Astrocyte (in vitro differentiated cells and primary cell): ENCODE measurements around the gene TCEA2. TPM values are rescaled to one million over a fixed set of nuclear protein-coding genes. Genes with fewer than 3 reads are reported as not detected.
A peak's percentile ranks its signal among the peaks of the same experiment; 100 is the strongest.

Experiments used
- DNase-seq: peaks from one replicate; pipeline ENCODE4 v3.0.0-alpha.2; 2010; ENCODE audit warnings: low read depth
- FAIRE-seq: peaks from 2 replicates; lab custom pipeline; 2011; peaks lifted over from hg19 to GRCh38; lab: Jason Lieb, UNC
- H2AFZ ChIP-seq: 2 replicates; pipeline ENCODE4 v1.6.0; 2012; ENCODE audit warnings: low read depth, low read length, inconsistent platforms
- H3K27ac ChIP-seq: 2 replicates; pipeline ENCODE4 v1.5.1; 2011; ENCODE audit warnings: low read depth, low read length, inconsistent platforms
- H3K27me3 ChIP-seq: 2 replicates; pipeline ENCODE4 v1.6.0; 2011; ENCODE audit warnings: low read length, inconsistent platforms; ENCODE audit not compliant: insufficient read depth
- H3K36me3 ChIP-seq: 2 replicates; pipeline ENCODE4 v1.5.1; 2011; ENCODE audit warnings: low read length, inconsistent platforms; ENCODE audit not compliant: insufficient read depth
- H3K4me1 ChIP-seq: 2 replicates; pipeline ENCODE4 v1.5.1; 2011; ENCODE audit warnings: low read length, inconsistent platforms; ENCODE audit not compliant: insufficient read depth
- H3K4me2 ChIP-seq: 2 replicates; pipeline ENCODE4 v1.6.0; 2012; ENCODE audit warnings: low read length, inconsistent platforms
- H3K4me3 ChIP-seq: 2 replicates; pipeline ENCODE4 v1.5.1; 2011; ENCODE audit warnings: low read depth, mild to moderate bottlenecking, low read length, inconsistent platforms; ENCODE audit not compliant: insufficient read depth
- H3K79me2 ChIP-seq: 2 replicates; pipeline ENCODE4 v1.6.0; 2012; ENCODE audit warnings: mild to moderate bottlenecking, low read length, inconsistent platforms; ENCODE audit not compliant: insufficient read depth
- H3K9ac ChIP-seq: 2 replicates; pipeline ENCODE4 v1.6.0; 2012; ENCODE audit warnings: mild to moderate bottlenecking, low read length, inconsistent platforms
- H3K9me3 ChIP-seq: 2 replicates; pipeline ENCODE4 v1.5.1; 2012; ENCODE audit warnings: low read depth, mild to moderate bottlenecking, low read length, inconsistent platforms; ENCODE audit not compliant: insufficient read depth
- H4K20me1 ChIP-seq: 2 replicates; pipeline ENCODE4 v1.6.0; 2012; ENCODE audit warnings: low read length, inconsistent platforms; ENCODE audit not compliant: insufficient read depth
- H3K27ac Mint-ChIP-seq: one replicate; pipeline ENCODE4 v1.8.0; 2021; ENCODE audit warnings: mild to moderate bottlenecking, mixed read lengths; ENCODE audit not compliant: unreplicated experiment
- H3K27me3 Mint-ChIP-seq: one replicate; pipeline ENCODE4 v1.8.0; 2021; ENCODE audit warnings: low read depth, mixed read lengths; ENCODE audit not compliant: unreplicated experiment
- H3K36me3 Mint-ChIP-seq: one replicate; pipeline ENCODE4 v1.8.0; 2021; ENCODE audit warnings: low read depth, mixed read lengths; ENCODE audit not compliant: unreplicated experiment
- H3K4me1 Mint-ChIP-seq: one replicate; pipeline ENCODE4 v1.8.0; 2021; ENCODE audit warnings: low read depth, mixed read lengths; ENCODE audit not compliant: unreplicated experiment
- H3K4me3 Mint-ChIP-seq: one replicate; pipeline ENCODE4 v1.8.0; 2021; ENCODE audit warnings: mild to moderate bottlenecking, moderate library complexity, mixed read lengths; ENCODE audit not compliant: unreplicated experiment
- H3K9me3 Mint-ChIP-seq: one replicate; pipeline ENCODE4 v1.8.0; 2021; ENCODE audit warnings: mild to moderate bottlenecking, mixed read lengths; ENCODE audit not compliant: unreplicated experiment
- EZH2 ChIP-seq: IDR thresholded peaks from 2 replicates; pipeline ENCODE4 v1.6.1; 2012; ENCODE audit warnings: mild to moderate bottlenecking, low read length, inconsistent platforms; ENCODE audit not compliant: insufficient read depth
- total RNA-seq: library from RNA; stranded (reverse); gene quantifications from 2 replicates; pipeline ENCODE4 v1.2.1, GENCODE V29; 2021
- TF ChIP-seq, protein P1 (sequence below): IDR thresholded peaks from 2 replicates; pipeline ENCODE4 v1.5.1; 2011; ENCODE audit warnings: low read depth, mild to moderate bottlenecking, inconsistent platforms, low read length, moderate library complexity; ENCODE audit not compliant: insufficient read depth

TCEA2 gene
- total RNA-seq, 1 donor from 2014 or later: 53.1 TPM

DNA sequence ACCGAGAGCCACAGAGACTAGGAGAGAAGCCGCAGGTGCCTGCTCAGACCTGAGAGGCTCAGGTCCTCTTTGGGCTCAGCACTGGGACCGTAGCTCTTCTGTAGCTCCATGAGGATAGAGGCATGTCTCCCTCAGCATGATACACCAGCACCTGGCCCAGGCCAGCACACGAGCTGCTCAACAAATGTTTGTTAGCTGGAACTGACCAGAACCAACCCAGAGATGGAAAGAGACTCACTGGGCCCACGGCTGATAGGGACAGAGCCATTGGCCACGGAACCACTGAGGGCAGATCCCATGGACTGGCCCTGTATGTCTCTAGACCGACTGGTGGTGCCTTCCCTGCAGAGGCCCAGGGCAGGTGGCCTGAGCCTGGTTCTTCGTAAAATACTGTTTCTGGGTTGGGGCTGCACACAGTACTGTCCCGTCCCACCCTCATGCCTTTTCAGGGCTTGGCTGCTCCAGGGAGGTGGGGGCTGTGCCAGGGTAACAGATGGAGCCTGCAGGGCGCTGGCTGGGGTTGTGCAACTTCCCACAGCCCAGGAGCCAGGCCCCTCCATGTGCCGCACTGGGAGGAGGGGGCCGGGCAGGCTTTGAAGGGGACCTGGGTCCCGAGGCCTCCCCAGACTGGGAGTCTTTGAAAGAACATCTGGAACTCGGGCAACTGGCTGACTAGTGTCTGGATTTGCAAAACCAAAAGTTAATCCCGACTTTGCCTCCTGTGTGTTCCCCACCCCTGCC lies 21.8 kb upstream of the TCEA2 start:
- no peak overlapping the region for H3K4me3 ChIP-seq
- H3K9me3 ChIP-seq: no peaks in the 10 kb centered on the region
- Mint-ChIP-seq H3K36me3 (no peaks in the 10 kb centered on the region), H3K27ac (no peak overlapping the region), H3K27me3 (peaks cover 35% of the 10 kb centered on the region), H3K4me3 (no peak overlapping the region), H3K9me3 (no peaks in the 10 kb centered on the region), H3K4me1 (peaks cover 9% of the 10 kb centered on the region)
- H3K9ac ChIP-seq: no peak overlapping the region
- FAIRE-seq (no peak), DNase-seq (no peak)
- no peaks in the 10 kb centered on the region for H3K36me3 ChIP-seq
- no peak overlapping the region for H3K4me2 ChIP-seq
- H4K20me1 ChIP-seq: peaks cover 20% of the 10 kb centered on the region
- no peak overlapping the region for H2AFZ ChIP-seq
- peaks cover 47% of the 10 kb centered on the region for H3K27me3 ChIP-seq
- TF ChIP-seq EZH2: no peak
- TF ChIP-seq, protein P1, sequence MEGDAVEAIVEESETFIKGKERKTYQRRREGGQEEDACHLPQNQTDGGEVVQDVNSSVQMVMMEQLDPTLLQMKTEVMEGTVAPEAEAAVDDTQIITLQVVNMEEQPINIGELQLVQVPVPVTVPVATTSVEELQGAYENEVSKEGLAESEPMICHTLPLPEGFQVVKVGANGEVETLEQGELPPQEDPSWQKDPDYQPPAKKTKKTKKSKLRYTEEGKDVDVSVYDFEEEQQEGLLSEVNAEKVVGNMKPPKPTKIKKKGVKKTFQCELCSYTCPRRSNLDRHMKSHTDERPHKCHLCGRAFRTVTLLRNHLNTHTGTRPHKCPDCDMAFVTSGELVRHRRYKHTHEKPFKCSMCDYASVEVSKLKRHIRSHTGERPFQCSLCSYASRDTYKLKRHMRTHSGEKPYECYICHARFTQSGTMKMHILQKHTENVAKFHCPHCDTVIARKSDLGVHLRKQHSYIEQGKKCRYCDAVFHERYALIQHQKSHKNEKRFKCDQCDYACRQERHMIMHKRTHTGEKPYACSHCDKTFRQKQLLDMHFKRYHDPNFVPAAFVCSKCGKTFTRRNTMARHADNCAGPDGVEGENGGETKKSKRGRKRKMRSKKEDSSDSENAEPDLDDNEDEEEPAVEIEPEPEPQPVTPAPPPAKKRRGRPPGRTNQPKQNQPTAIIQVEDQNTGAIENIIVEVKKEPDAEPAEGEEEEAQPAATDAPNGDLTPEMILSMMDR: no peak
- H3K27ac ChIP-seq: no peak overlapping the region
- no peaks in the 10 kb centered on the region for H3K79me2 ChIP-seq
- peaks cover 5% of the 10 kb centered on the region for H3K4me1 ChIP-seq

DNA sequence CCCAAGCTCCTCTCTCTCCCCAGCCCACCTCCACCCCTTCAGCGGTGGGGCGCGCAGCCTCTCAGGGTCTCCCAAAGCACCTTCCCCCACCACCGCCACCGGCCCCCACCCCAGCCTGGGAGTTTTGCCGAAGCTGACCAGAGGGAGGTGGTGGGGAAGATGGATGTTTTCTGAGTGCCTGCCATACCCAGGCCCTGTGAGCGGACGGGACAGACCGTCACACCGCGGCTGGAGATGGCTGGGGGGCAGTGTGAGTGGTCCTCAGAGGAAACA lies 21.3 kb upstream of the TCEA2 start:
- no peak overlapping the region for H3K9ac ChIP-seq
- peaks cover 48% of the 10 kb centered on the region for H3K27me3 ChIP-seq
- H3K4me3 ChIP-seq: no peak overlapping the region
- DNase-seq (no peak), FAIRE-seq (no peak)
- no peak overlapping the region for H3K4me2 ChIP-seq
- H3K9me3 Mint-ChIP-seq: no peaks in the 10 kb centered on the region
- no peak overlapping the region for H2AFZ ChIP-seq
- TF ChIP-seq, protein P1: no peak
- no peak for TF ChIP-seq EZH2
- no peak overlapping the region for H3K4me3 Mint-ChIP-seq
- peaks cover 2% of the 10 kb centered on the region for H3K4me1 ChIP-seq
- peaks cover 14% of the 10 kb centered on the region for H4K20me1 ChIP-seq
- no peak overlapping the region for H3K27ac ChIP-seq
- H3K27me3 Mint-ChIP-seq: peaks cover 39% of the 10 kb centered on the region
- H3K36me3 ChIP-seq: no peaks in the 10 kb centered on the region
- no peaks in the 10 kb centered on the region for H3K79me2 ChIP-seq
- H3K36me3 Mint-ChIP-seq: no peaks in the 10 kb centered on the region
- H3K9me3 ChIP-seq: no peaks in the 10 kb centered on the region
- no peak overlapping the region for H3K27ac Mint-ChIP-seq
- H3K4me1 Mint-ChIP-seq: peaks cover 9% of the 10 kb centered on the region

GRCh38 chr20:64042054-64042781 lies 20.8 kb upstream of the TCEA2 start:
- Histone ChIP-seq H2AFZ (no peak overlapping the region), H3K36me3 (no peaks in the 10 kb centered on the region), H4K20me1 (peaks cover 12% of the 10 kb centered on the region), H3K4me3 (no peak overlapping the region), H3K27ac (no peak overlapping the region), H3K4me2 (peak overlapping the region; percentile 73), H3K4me1 (peaks cover 2% of the 10 kb centered on the region), H3K27me3 (peaks cover 53% of the 10 kb centered on the region), H3K9ac (no peak overlapping the region), H3K79me2 (no peaks in the 10 kb centered on the region), H3K9me3 (no peaks in the 10 kb centered on the region)
- no peaks in the 10 kb centered on the region for H3K9me3 Mint-ChIP-seq
- peaks cover 9% of the 10 kb centered on the region for H3K4me1 Mint-ChIP-seq
- peak; percentile 99 for TF ChIP-seq EZH2
- TF ChIP-seq, protein P1: no peak
- H3K27me3 Mint-ChIP-seq: peaks cover 42% of the 10 kb centered on the region
- no peak overlapping the region for H3K4me3 Mint-ChIP-seq
- H3K36me3 Mint-ChIP-seq: no peaks in the 10 kb centered on the region
- DNase-seq: no peak
- H3K27ac Mint-ChIP-seq: no peak overlapping the region
- no peak for FAIRE-seq
